AG04450 (cell line): ENCODE measurements around the gene FHIT. TPM values are rescaled to one million over a fixed set of nuclear protein-coding genes. Genes with fewer than 3 reads are reported as not detected.

Source experiments
- CTCF ChIA-PET: fragments of 300-600, 350-600 bp; formaldehyde crosslinking; extraction: SDS; loops from one replicate; lab custom pipeline; 2022; ENCODE audit warnings: antibody characterized with exemption, inconsistent platforms; lab: Charles Lee
- POLR2A ChIA-PET: fragments of 350-600 bp; formaldehyde crosslinking; extraction: SDS; loops from one replicate; lab custom pipeline; 2021; ENCODE audit warnings: antibody characterized with exemption, inconsistent platforms; lab: Yijun Ruan, JAX
- DNase-seq: peaks from one replicate; pipeline ENCODE4 v3.0.0-alpha.2; 2011; ENCODE audit warnings: low read depth, low spot score
- H3K27ac ChIP-seq: one replicate; pipeline ENCODE4 v1.5.1; 2012; ENCODE audit warnings: low read depth, low read length, control low read depth
- H3K27me3 ChIP-seq: one replicate; pipeline ENCODE4 v1.6.0; 2012; ENCODE audit warnings: low read length; ENCODE audit not compliant: control insufficient read depth, insufficient read depth
- H3K4me3 ChIP-seq: 2 replicates; pipeline ENCODE4 v1.5.1; 2011; ENCODE audit warnings: mild to moderate bottlenecking, low read depth, low read length, control low read depth
- H3K9me3 ChIP-seq: 2 replicates; pipeline ENCODE4 v1.5.1; 2012; ENCODE audit warnings: low read length; ENCODE audit not compliant: control insufficient read depth, insufficient read depth
- CTCF ChIP-seq: IDR thresholded peaks from 2 replicates; pipeline ENCODE4 v1.5.1; 2011; ENCODE audit warnings: low read depth, low read length, control low read depth, inconsistent platforms
- polyA plus RNA-seq: library from polyadenylated mRNA; depleted of rRNA; stranded (reverse); fragments of >200 nt; gene quantifications from 2 replicates; pipeline ENCODE4 v1.2.3, GENCODE V29; 2011

FHIT gene
- polyA plus RNA-seq, 1 experiment, result 0.17 TPM

GRCh38 chr3:60501314-60501713, 749.9 kb downstream of the FHIT start:
- Histone ChIP-seq H3K27ac (no peak overlapping the region), H3K27me3 (no peaks in the 10 kb centered on the region), H3K9me3 (no peaks in the 10 kb centered on the region; the same call in 1 of the 2 replicates), H3K4me3 (no peak overlapping the region)
- POLR2A ChIA-PET, result no interaction called here
- no peak for TF ChIP-seq CTCF
- DNase-seq, result no peak
- CTCF ChIA-PET, result no interaction called here

GRCh38 chr3:60497902-60498301, 753.4 kb downstream of the FHIT start:
- ChIA-PET CTCF (interaction anchor here (1.0 kb wide), 1 partner anchor 450 kb away, joined by 4 read pairs; no protein-coding TSS in a partner anchor), POLR2A (no interaction called here)
- no peak for DNase-seq
- Histone ChIP-seq H3K27me3 (no peaks in the 10 kb centered on the region), H3K27ac (no peak overlapping the region), H3K9me3 (no peaks in the 10 kb centered on the region; the same call in 1 of the 2 replicates), H3K4me3 (no peak overlapping the region)
- no peak for TF ChIP-seq CTCF

- Histone ChIP-seq H3K9me3 (no peaks in the 10 kb centered on the region), H3K4me3 (no peak overlapping the region), H3K27ac (no peak overlapping the region), H3K27me3 (no peaks in the 10 kb centered on the region)
- CTCF ChIA-PET, result no interaction called here
- DNase-seq, result no peak
- POLR2A ChIA-PET, result no interaction called here
- TF ChIP-seq CTCF, result no peak
Measured at GRCh38 chr3:60490992-60491391, 760.3 kb downstream of the FHIT start.

GRCh38 chr3:60475096-60475495, 776.2 kb downstream of the FHIT start:
- H3K9me3 ChIP-seq, result no peaks in the 10 kb centered on the region
- H3K27me3 ChIP-seq, result no peaks in the 10 kb centered on the region
- DNase-seq, result no peak
- H3K27ac ChIP-seq, result no peak overlapping the region
- CTCF ChIA-PET, result no interaction called here
- no peak for TF ChIP-seq CTCF
- H3K4me3 ChIP-seq, result no peak overlapping the region
- POLR2A ChIA-PET, result no interaction called here

GRCh38 chr3:60469481-60469880, 781.8 kb downstream of the FHIT start:
- POLR2A ChIA-PET, result no interaction called here
- no peak for TF ChIP-seq CTCF
- DNase-seq, result no peak
- CTCF ChIA-PET, result no interaction called here
- no peak overlapping the region for H3K27ac ChIP-seq
- no peaks in the 10 kb centered on the region for H3K27me3 ChIP-seq
- H3K9me3 ChIP-seq, result no peaks in the 10 kb centered on the region
- no peak overlapping the region for H3K4me3 ChIP-seq
